Naive B cell (primary cell): Measurements from ENCODE around the gene NARS2. TPM values are rescaled to one million over a fixed set of nuclear protein-coding genes. Genes with fewer than 3 reads are reported as not detected.

Source experiments
- ATAC-seq, 2 donors: fragments of 150-1000 bp; cut with Tn5 transposase; 2 replicates each; pipeline ENCODE4 v1.10.0; 2021; ENCODE audit warnings: low read depth in 2 of 2, mild to moderate bottlenecking in 2 of 2, moderate library complexity in 2 of 2
- DNase-seq: peaks from one replicate; pipeline ENCODE4 v3.0.0; 2022
- H3K27ac Mint-ChIP-seq, 6 donors: one replicate each; pipeline ENCODE4 v1.8.0; 2020 to 2022; ENCODE audit warnings: mild to moderate bottlenecking in 6 of 6, mixed read lengths in 6 of 6, moderate library complexity in 5 of 6, inconsistent platforms in 2 of 6
- H3K27me3 Mint-ChIP-seq, 3 donors: one replicate each; pipeline ENCODE4 v1.8.0; 2021 to 2022; ENCODE audit warnings: mixed read lengths in 3 of 3, mild to moderate bottlenecking in 1 of 3
- H3K36me3 Mint-ChIP-seq, 2 donors: one replicate each; pipeline ENCODE4 v1.8.0; 2020 to 2022; ENCODE audit warnings: mixed read lengths in 2 of 2, inconsistent platforms in 1 of 2, mild to moderate bottlenecking in 1 of 2
- H3K4me1 Mint-ChIP-seq, 3 donors: one replicate each; pipeline ENCODE4 v1.8.0; 2020 to 2022; ENCODE audit warnings: mixed read lengths in 3 of 3, inconsistent platforms in 1 of 3, mild to moderate bottlenecking in 1 of 3, moderate library complexity in 1 of 3
- H3K4me3 Mint-ChIP-seq, 8 donors: one replicate each; pipeline ENCODE4 v1.8.0; 2020 to 2022; ENCODE audit warnings: mild to moderate bottlenecking in 8 of 8, mixed read lengths in 8 of 8, moderate library complexity in 8 of 8, inconsistent platforms in 2 of 8
- H3K9me3 Mint-ChIP-seq, 7 donors: one replicate each; pipeline ENCODE4 v1.8.0; 2020 to 2022; ENCODE audit warnings: mixed read lengths in 7 of 7, mild to moderate bottlenecking in 5 of 7, inconsistent platforms in 2 of 7, moderate library complexity in 1 of 7
- polyA plus RNA-seq, 6 donors: library from polyadenylated mRNA; unstranded; fragments of 300-500 nt; fragmentation: Illumina TruSeq; gene quantifications; one replicate each; pipeline ENCODE4 v1.2.3, GENCODE V29; 2021; ENCODE audit warnings: low read depth in 6 of 6

The NARS2 gene
- polyA plus RNA-seq, 6 donors from 2014 or later = 11.4 to 16.4 (median 15.3) TPM

GRCh38 chr11:78418584-78419211 lies 156.0 kb downstream of the NARS2 start:
- DNase-seq (no peak), ATAC-seq (no peak)
- Mint-ChIP-seq H3K27ac (peak overlapping the region in 5 of 6 donors; percentile 71 to 87 (median 82)), H3K9me3 (no peaks in the 10 kb centered on the region), H3K4me3 (peak overlapping the region; percentile 83 to 98 (median 90)), H3K27me3 (no peaks in the 10 kb centered on the region), H3K36me3 (no peaks in the 10 kb centered on the region), H3K4me1 (peaks cover 44 to 65% (median 58%) of the 10 kb centered on the region in 3 donors)

GRCh38 chr11:78417888-78418583 lies 156.6 kb downstream of the NARS2 start:
- ATAC-seq (peak; percentile 61 to 66), DNase-seq (peak; percentile 84)
- Mint-ChIP-seq H3K27me3 (no peaks in the 10 kb centered on the region), H3K36me3 (no peaks in the 10 kb centered on the region), H3K27ac (peak overlapping the region; percentile 71 to 86 (median 77)), H3K4me3 (peak overlapping the region; percentile 83 to 98 (median 90)), H3K4me1 (peaks cover 49 to 70% (median 65%) of the 10 kb centered on the region in 3 donors), H3K9me3 (no peaks in the 10 kb centered on the region)

GRCh38 chr11:78417175-78417887 lies 157.3 kb downstream of the NARS2 start, which contains the start of gene GAB2:
Gene GAB2 (minus strand): TSS chr11:78417820. CDS start chr11:78417720, 100 bp downstream.
- Mint-ChIP-seq H3K27me3 (no peaks in the 10 kb centered on the region), H3K27ac (peak within 1 kb of the TSS; percentile 82 to 100 (median 96)), H3K4me3 (peak within 1 kb of the TSS; percentile 92 to 99 (median 97)), H3K4me1 (peaks cover 54 to 71% (median 67%) of the 10 kb centered on the region in 3 donors), H3K9me3 (no peaks in the 10 kb centered on the region), H3K36me3 (no peaks in the 10 kb centered on the region)
- DNase-seq (no peak), ATAC-seq (peak; percentile 10 to 17)

- ATAC-seq (peak; percentile 35 to 42), DNase-seq (peak; percentile 78)
- H3K9me3 Mint-ChIP-seq = no peaks in the 10 kb centered on the region
These were observed 158.1 kb downstream of the NARS2 start for GRCh38 chr11:78416285-78417174.

GRCh38 chr11:78415338-78415737 lies 159.3 kb downstream of the NARS2 start:
- peaks cover 46 to 60% (median 56%) of the 10 kb centered on the region in 3 donors for H3K4me1 Mint-ChIP-seq
- peaks cover 0 to 1% (median 0%) of the 10 kb centered on the region in 7 donors for H3K9me3 Mint-ChIP-seq
- no peak for ATAC-seq
- DNase-seq = no peak
- H3K27ac Mint-ChIP-seq = peak overlapping the region in 5 of 6 donors; percentile 1 to 96 (median 56)
- H3K36me3 Mint-ChIP-seq = no peaks in the 10 kb centered on the region
- no peaks in the 10 kb centered on the region for H3K27me3 Mint-ChIP-seq
- H3K4me3 Mint-ChIP-seq = peak overlapping the region in 7 of 8 donors; percentile 26 to 98 (median 45)

More at GRCh38 chr11:78416285-78417174, 158.1 kb downstream of the NARS2 start:
- no peaks in the 10 kb centered on the region for H3K36me3 Mint-ChIP-seq
- H3K4me1 Mint-ChIP-seq = peaks cover 51 to 71% (median 66%) of the 10 kb centered on the region in 3 donors
- H3K27ac Mint-ChIP-seq = peak overlapping the region; percentile 39 to 100 (median 96)
- peak overlapping the region; percentile 92 to 99 (median 97) for H3K4me3 Mint-ChIP-seq
- no peaks in the 10 kb centered on the region for H3K27me3 Mint-ChIP-seq

GRCh38 chr11:78414321-78415051 lies 160.2 kb downstream of the NARS2 start:
- peaks cover 42 to 55% (median 48%) of the 10 kb centered on the region in 3 donors for H3K4me1 Mint-ChIP-seq
- DNase-seq = peak; percentile 28
- H3K27me3 Mint-ChIP-seq = no peaks in the 10 kb centered on the region
- H3K36me3 Mint-ChIP-seq = no peaks in the 10 kb centered on the region
- ATAC-seq = no peak
- peak overlapping the region in 1 of 6 donors; percentile 96 for H3K27ac Mint-ChIP-seq
- peak overlapping the region in 3 of 8 donors; percentile 18 to 70 (median 33) for H3K4me3 Mint-ChIP-seq
- H3K9me3 Mint-ChIP-seq = peaks cover 0 to 9% (median 2%) of the 10 kb centered on the region in 7 donors

GRCh38 chr11:78408619-78409018 lies 166.0 kb downstream of the NARS2 start:
- H3K36me3 Mint-ChIP-seq = no peaks in the 10 kb centered on the region
- H3K4me1 Mint-ChIP-seq = peaks cover 29 to 43% (median 37%) of the 10 kb centered on the region in 3 donors
- no peak for ATAC-seq
- no peaks in the 10 kb centered on the region for H3K27me3 Mint-ChIP-seq
- peak overlapping the region in 2 of 6 donors; percentile 55 to 72 for H3K27ac Mint-ChIP-seq
- no peak for DNase-seq
- peaks cover 0 to 11% (median 4%) of the 10 kb centered on the region in 7 donors for H3K9me3 Mint-ChIP-seq
- no peak overlapping the region for H3K4me3 Mint-ChIP-seq

GRCh38 chr11:78406568-78407196 lies 168.0 kb downstream of the NARS2 start:
- no peak for ATAC-seq
- Mint-ChIP-seq H3K27me3 (no peaks in the 10 kb centered on the region), H3K27ac (peak overlapping the region in 2 of 6 donors; percentile 41 to 62), H3K9me3 (peaks cover 0 to 11% (median 4%) of the 10 kb centered on the region in 7 donors), H3K4me1 (peaks cover 25 to 32% (median 30%) of the 10 kb centered on the region in 3 donors), H3K4me3 (peak overlapping the region in 2 of 8 donors; percentile 4 to 56), H3K36me3 (no peaks in the 10 kb centered on the region)
- DNase-seq = no peak

GRCh38 chr11:78405805-78406204 lies 168.9 kb downstream of the NARS2 start:
- peak overlapping the region in 1 of 6 donors; percentile 76 for H3K27ac Mint-ChIP-seq
- no peak overlapping the region for H3K4me3 Mint-ChIP-seq
- H3K4me1 Mint-ChIP-seq = peaks cover 25 to 37% (median 32%) of the 10 kb centered on the region in 3 donors

GRCh38 chr11:78403781-78404180 lies 170.9 kb downstream of the NARS2 start:
- Mint-ChIP-seq H3K27me3 (no peaks in the 10 kb centered on the region), H3K9me3 (peaks cover 0 to 4% (median 0%) of the 10 kb centered on the region in 7 donors), H3K4me1 (peaks cover 23 to 41% (median 32%) of the 10 kb centered on the region in 3 donors), H3K27ac (no peak overlapping the region), H3K36me3 (no peaks in the 10 kb centered on the region), H3K4me3 (no peak overlapping the region)
- no peak for ATAC-seq
- DNase-seq = no peak

More at GRCh38 chr11:78405805-78406204, 168.9 kb downstream of the NARS2 start:
- H3K36me3 Mint-ChIP-seq = no peaks in the 10 kb centered on the region
- DNase-seq = no peak
- ATAC-seq = no peak
- no peaks in the 10 kb centered on the region for H3K27me3 Mint-ChIP-seq
- H3K9me3 Mint-ChIP-seq = peaks cover 0 to 10% (median 4%) of the 10 kb centered on the region in 7 donors

GRCh38 chr11:78402847-78403246 lies 171.8 kb downstream of the NARS2 start:
- Mint-ChIP-seq H3K4me1 (peaks cover 16 to 36% (median 30%) of the 10 kb centered on the region in 3 donors), H3K4me3 (no peak overlapping the region), H3K27ac (peak overlapping the region in 1 of 6 donors; percentile 73), H3K27me3 (no peaks in the 10 kb centered on the region), H3K36me3 (no peaks in the 10 kb centered on the region), H3K9me3 (peaks cover 0 to 4% (median 0%) of the 10 kb centered on the region in 7 donors)
- ATAC-seq (no peak), DNase-seq (no peak)
